GM23338 (cell line): ENCODE measurements around the gene SART3. TPM values are rescaled to one million over a fixed set of nuclear protein-coding genes. Genes with fewer than 3 reads are reported as not detected.

Experiments used
- ATAC-seq: fragments of 200-7000 bp; cut with Tn5 transposase; 3 replicates; pipeline ENCODE4 v1.9.1; 2020
- DNase-seq: peaks from one replicate; pipeline ENCODE4 v3.0.0-alpha.2; 2015; ENCODE audit warnings: low spot score
- H2AFZ ChIP-seq: fragments of 200-600 bp; sonication (generic); 2 replicates; pipeline ENCODE4 v1.8.0; 2016; ENCODE audit warnings: antibody characterized with exemption, mild to moderate bottlenecking, moderate library complexity
- H3F3A ChIP-seq: fragments of 200-600 bp; sonication (generic); replicated peaks from 2 replicates; pipeline ENCODE4 v1.8.0; 2017; ENCODE audit warnings: antibody characterized with exemption, mixed run types, low read depth
- H3K27ac ChIP-seq: fragments of 200-600 bp; sonication (generic); 2 replicates; pipeline ENCODE4 v1.6.1; 2016; ENCODE audit warnings: low read depth
- H3K27me3 ChIP-seq: fragments of 200-600 bp; sonication (generic); 2 replicates; pipeline ENCODE4 v1.8.0; 2016; ENCODE audit warnings: mild to moderate bottlenecking, mixed run types, moderate library complexity; ENCODE audit not compliant: insufficient read depth
- H3K36me3 ChIP-seq: fragments of 200-600 bp; sonication (generic); 2 replicates; pipeline ENCODE4 v1.8.0; 2016; ENCODE audit warnings: mild to moderate bottlenecking; ENCODE audit not compliant: insufficient read depth
- H3K4me1 ChIP-seq: fragments of 200-600 bp; sonication (generic); 2 replicates; pipeline ENCODE4 v1.8.0; 2016; ENCODE audit warnings: mild to moderate bottlenecking, moderate library complexity; ENCODE audit not compliant: insufficient read depth
- H3K4me2 ChIP-seq: fragments of 200-600 bp; sonication (generic); 2 replicates; pipeline ENCODE4 v1.7.1; 2017; ENCODE audit warnings: mixed run types
- H3K4me3 ChIP-seq: fragments of 200-600 bp; sonication (generic); 2 replicates; pipeline ENCODE4 v1.6.1; 2016; ENCODE audit warnings: mixed run types
- H3K79me2 ChIP-seq: fragments of 200-600 bp; sonication (generic); replicated peaks from 2 replicates; pipeline ENCODE4 v1.8.0; 2017; ENCODE audit warnings: mild to moderate bottlenecking; ENCODE audit not compliant: insufficient read depth
- H3K9me2 ChIP-seq: fragments of 200-600 bp; sonication (generic); 2 replicates; pipeline ENCODE4 v1.8.0; 2017; ENCODE audit not compliant: insufficient read depth
- H4K20me1 ChIP-seq: fragments of 200-600 bp; sonication (generic); replicated peaks from 2 replicates; pipeline ENCODE4 v1.8.0; 2017; ENCODE audit warnings: mild to moderate bottlenecking; ENCODE audit not compliant: insufficient read depth
- H3K27ac Mint-ChIP-seq: 2 replicates; pipeline ENCODE4 v1.8.0; 2020; ENCODE audit warnings: inconsistent platforms, mild to moderate bottlenecking, moderate library complexity, mixed read lengths
- H3K27me3 Mint-ChIP-seq: 3 replicates; pipeline ENCODE4 v1.8.0; 2022; ENCODE audit warnings: low read depth, mild to moderate bottlenecking, moderate library complexity, mixed read lengths, inconsistent platforms; ENCODE audit not compliant: insufficient read depth, poor library complexity
- H3K36me3 Mint-ChIP-seq: 3 replicates; pipeline ENCODE4 v1.8.0; 2021; ENCODE audit warnings: low read depth, mild to moderate bottlenecking, inconsistent platforms, moderate library complexity, mixed read lengths
- H3K4me1 Mint-ChIP-seq: 3 replicates; pipeline ENCODE4 v1.8.0; 2020; ENCODE audit warnings: mild to moderate bottlenecking, inconsistent platforms, mixed read lengths
- H3K4me3 Mint-ChIP-seq: 3 replicates; pipeline ENCODE4 v1.8.0; 2021; ENCODE audit warnings: moderate library complexity, mild to moderate bottlenecking, inconsistent platforms, mixed read lengths
- H3K9me3 Mint-ChIP-seq: 3 replicates; pipeline ENCODE4 v1.8.0; 2020; ENCODE audit warnings: moderate library complexity, mild to moderate bottlenecking, inconsistent platforms, mixed read lengths
- CREB1 ChIP-seq: fragments of 250-450 bp; sonication (Bioruptor Pico); IDR thresholded peaks from 2 replicates; pipeline ENCODE4 v1.5.0; 2020; ENCODE audit warnings: low read depth, mild to moderate bottlenecking, moderate library complexity
- CTCF ChIP-seq, 2 experiments: fragments of 200-600 bp in 1 of 2; sonication (generic) in 1 of 2; conservative IDR thresholded peaks; 2 replicates each; pipeline versions ENCODE4 v1.5.1 to v1.6.1; 2016 to 2017; ENCODE audit warnings: antibody characterized with exemption in 2 of 2, low read depth in 2 of 2, mild to moderate bottlenecking in 2 of 2, moderate library complexity in 1 of 2
- ETS1 ChIP-seq: IDR thresholded peaks from 2 replicates; pipeline ENCODE4 v1.6.1; 2016; ENCODE audit warnings: antibody characterized with exemption
- EZH2 ChIP-seq: fragments of 200-600 bp; sonication (generic); IDR thresholded peaks from one replicate; pipeline ENCODE4 v1.8.0; 2017; ENCODE audit warnings: antibody characterized with exemption, mild to moderate bottlenecking, low read depth; ENCODE audit not compliant: unreplicated experiment
- EZH2phosphoT487 ChIP-seq: fragments of 200-600 bp; sonication (generic); IDR thresholded peaks from one replicate; pipeline ENCODE4 v1.8.1; 2018; ENCODE audit warnings: antibody characterized with exemption; ENCODE audit not compliant: unreplicated experiment
- JUNB ChIP-seq: IDR thresholded peaks from one replicate; pipeline ENCODE4 v1.6.1; 2016; ENCODE audit warnings: antibody characterized with exemption; ENCODE audit not compliant: unreplicated experiment
- NANOG ChIP-seq: IDR thresholded peaks from 2 replicates; pipeline ENCODE4 v1.6.1; 2016; ENCODE audit warnings: antibody characterized with exemption, borderline replicate concordance
- POLR2AphosphoS5 ChIP-seq: IDR thresholded peaks from 2 replicates; pipeline ENCODE4 v1.6.1; 2016; ENCODE audit warnings: antibody characterized with exemption, low read depth
- REST ChIP-seq: IDR thresholded peaks from one replicate; pipeline ENCODE4 v1.6.1; 2018; ENCODE audit warnings: antibody characterized with exemption; ENCODE audit not compliant: unreplicated experiment
- STAT1 ChIP-seq: IDR thresholded peaks from one replicate; pipeline ENCODE4 v1.6.1; 2016; ENCODE audit warnings: antibody characterized with exemption; ENCODE audit not compliant: unreplicated experiment
- ZNF114 ChIP-seq: fragments of 250-450 bp; sonication (Bioruptor Pico); IDR thresholded peaks from 2 replicates; pipeline ENCODE4 v1.5.0; 2020; ENCODE audit warnings: mild to moderate bottlenecking, moderate library complexity
- ZNF331 ChIP-seq: fragments of 250-450 bp; sonication (Bioruptor Pico); IDR thresholded peaks from 2 replicates; pipeline ENCODE4 v1.5.0; 2020; ENCODE audit warnings: low read depth, mild to moderate bottlenecking, moderate library complexity
- ZNF462 ChIP-seq: fragments of 250-450 bp; sonication (Bioruptor Pico); IDR thresholded peaks from 2 replicates; pipeline ENCODE4 v1.5.0; 2020; ENCODE audit warnings: mild to moderate bottlenecking, moderate library complexity
- polyA plus RNA-seq: library from polyadenylated mRNA; unstranded; fragments of >200 nt; fragmentation: Nextera tagmentation; extraction: Ambion mirVana; gene quantifications from 2 replicates; pipeline ENCODE4 v1.2.1, GENCODE V29; 2016
- total RNA-seq: library from RNA; depleted of rRNA; stranded (reverse); fragments of >200 nt; shearing (Covaris generic); gene quantifications from 2 replicates; pipeline ENCODE4 v1.2.3, GENCODE V29; 2014

SART3 gene
- total and polyA plus RNA-seq, 2 experiments from 2014 or later, result 49.8 to 112 TPM

- Mint-ChIP-seq H3K4me3 (no peak overlapping the region), H3K27ac (no peak overlapping the region), H3K9me3 (peaks cover 5% of the 10 kb centered on the region)
Observed at GRCh38 chr12:108517288-108518100, 43.5 kb downstream of the SART3 start.

More at GRCh38 chr12:108517288-108518100, 43.5 kb downstream of the SART3 start:
- Histone ChIP-seq H3K9me2 (no peaks in the 10 kb centered on the region), H3K4me3 (no peak overlapping the region), H4K20me1 (peaks cover 7% of the 10 kb centered on the region), H3K27ac (no peak overlapping the region), H3K79me2 (peaks cover 6% of the 10 kb centered on the region; the same call in 1 of the 2 replicates), H3F3A (0 out of 2 replicates have a peak, but pooled peaks cover 18% of the 10 kb centered on the region), H3K36me3 (peaks cover 29% of the 10 kb centered on the region), H3K27me3 (no peaks in the 10 kb centered on the region), H2AFZ (no peak overlapping the region), H3K4me1 (peaks cover 11% of the 10 kb centered on the region; the same call in 1 of the 2 replicates), H3K4me2 (no peak overlapping the region)
- peaks cover 11% of the 10 kb centered on the region for H3K4me1 Mint-ChIP-seq
- no peak for TF ChIP-seq EZH2phosphoT487
- TF ChIP-seq EZH2, result no peak
- no peak for TF ChIP-seq REST
- TF ChIP-seq STAT1, result no peak
- TF ChIP-seq ZNF462, result no peak
- TF ChIP-seq POLR2AphosphoS5, result no peak
- TF ChIP-seq JUNB, result no peak
- TF ChIP-seq CREB1, result no peak
- TF ChIP-seq ZNF114 (CRISPR knock-in tag), result no peak
- no peak for TF ChIP-seq CTCF (conservative IDR thresholded peaks at IDR 0.05; ENCODE audit: low read depth in 2 of 2)
- TF ChIP-seq ETS1, result no peak
- no peak for TF ChIP-seq ZNF331
- no peak for TF ChIP-seq NANOG
- H3K27me3 Mint-ChIP-seq, result peaks cover 21% of the 10 kb centered on the region
- DNase-seq (no peak), ATAC-seq (no peak)
- peaks cover 53% of the 10 kb centered on the region for H3K36me3 Mint-ChIP-seq
